Amygdala (tissue), 56 donors: Measurements from ENCODE around the gene FYCO1.
"Not testable (repeated sequence)": the region's sequence is repeated elsewhere in the genome, so short reads cannot be mapped to it uniquely, and the experiment has no call there.

Source experiments
- DNase-seq, 56 donors: peaks; one replicate each; lab custom pipeline; 2025; lab: John Stamatoyannopoulos, UW

FYCO1 gene

DNA sequence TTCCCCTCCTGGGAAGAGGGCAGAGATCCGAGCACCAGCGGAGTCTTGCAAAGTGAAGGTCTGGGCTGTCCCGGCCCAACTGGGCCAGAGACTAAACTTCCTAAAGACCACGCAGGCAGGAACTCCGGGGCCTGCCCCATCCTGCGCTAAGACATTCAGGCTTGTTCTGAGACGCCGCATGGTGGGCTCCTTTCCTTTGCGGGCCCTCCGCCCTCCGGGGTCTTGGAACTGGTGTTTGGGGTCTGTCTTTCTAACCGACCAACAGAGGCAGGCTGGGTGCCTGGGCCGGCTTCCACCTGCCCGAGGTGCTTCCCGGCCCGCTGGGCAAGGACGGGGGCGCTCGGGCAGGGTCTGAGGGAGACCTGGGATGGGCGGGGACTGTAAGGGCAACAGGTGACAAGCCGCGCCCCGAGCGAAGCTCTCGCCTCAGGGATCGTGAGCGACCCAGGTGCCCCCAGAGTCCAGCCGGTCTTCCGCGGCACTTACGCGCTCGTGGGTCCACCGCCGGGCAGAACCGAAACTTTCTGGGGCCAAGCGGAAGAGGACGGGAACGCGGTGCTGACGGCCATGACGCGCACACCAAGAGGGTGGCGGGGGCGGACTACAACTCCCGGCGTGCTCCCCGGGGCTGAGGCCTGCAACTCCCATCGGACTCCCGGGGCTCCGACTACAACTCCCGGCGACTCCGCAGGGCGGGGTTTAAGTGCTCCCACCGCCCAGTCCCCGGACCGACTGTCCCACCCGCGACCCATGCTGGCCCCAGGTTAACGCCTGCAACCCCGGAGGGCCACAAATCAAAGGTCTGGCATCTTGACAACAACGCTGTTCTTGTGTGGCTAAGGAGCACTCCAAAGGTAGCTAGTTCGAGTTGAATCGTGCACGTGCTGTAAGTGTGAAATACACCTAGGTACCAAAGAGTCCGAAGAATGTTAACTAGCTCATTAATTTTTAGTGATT, at the start of gene FYCO1:
FYCO1 (minus strand) TSS at position 589 of the 957 bp plus-strand sequence. CDS start 10,914 bp downstream, outside the sequence.
- peak; percentile 40 to 94 (median 82) for DNase-seq

DNA sequence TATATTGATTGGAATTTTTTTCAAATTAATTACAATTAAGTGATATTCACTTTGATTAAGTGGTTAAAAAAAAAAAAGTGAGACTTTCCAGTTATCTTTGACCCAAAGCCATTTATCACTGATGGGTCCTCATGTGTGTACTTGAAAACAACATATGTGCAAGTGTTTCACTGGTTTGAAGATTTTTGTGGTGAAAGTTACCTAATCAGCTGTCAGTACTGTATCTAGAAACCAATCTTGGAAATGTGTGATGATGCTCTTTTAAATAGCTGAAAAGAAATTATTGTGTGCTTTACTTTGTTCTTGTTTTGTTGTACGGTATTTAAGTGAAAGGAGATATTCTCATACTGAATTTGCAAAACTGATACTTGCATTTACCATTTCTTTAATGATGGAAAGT, 43.3 kb upstream of the FYCO1 start:
- DNase-seq, result no peak

DNA sequence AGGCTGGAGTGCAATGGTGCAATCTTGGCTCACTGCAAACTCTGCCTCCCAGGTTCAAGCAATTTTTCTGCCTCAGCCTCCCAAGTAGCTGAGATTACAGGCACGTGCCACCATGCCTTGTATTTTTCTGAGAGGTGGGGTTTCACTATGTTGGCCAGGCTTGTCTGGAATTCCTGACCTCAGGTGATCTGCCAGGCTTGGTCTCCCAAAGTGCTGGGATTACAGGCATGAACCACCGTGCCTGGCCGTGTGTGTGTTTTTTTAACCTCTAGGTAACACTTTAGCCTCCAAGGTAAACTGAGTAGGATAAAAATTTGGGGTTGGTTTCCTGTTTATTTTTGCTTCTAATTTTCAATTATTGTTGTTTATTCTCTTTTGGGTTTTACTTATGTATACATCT, 42.4 kb upstream of the FYCO1 start:
- DNase-seq, result not testable (repeated sequence)

DNA sequence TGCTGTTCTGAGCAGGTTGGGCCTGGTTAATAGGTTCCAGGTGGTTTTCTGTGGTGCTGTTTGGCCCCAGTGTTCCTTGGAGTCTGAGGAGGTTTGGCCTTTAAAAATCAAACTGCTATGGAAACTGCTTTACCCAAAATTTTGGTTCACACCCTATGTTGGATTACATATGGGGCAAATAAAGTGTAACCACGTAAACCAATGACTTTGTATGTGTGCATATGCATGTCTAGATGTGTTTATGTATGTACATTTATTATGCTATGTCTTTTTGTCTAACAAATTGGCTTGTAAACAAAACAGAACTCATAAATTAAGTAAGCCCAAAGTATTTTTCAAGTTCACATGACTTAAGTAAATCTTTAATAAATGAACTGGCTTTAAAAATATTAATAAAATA, 40.6 kb upstream of the FYCO1 start:
- no peak for DNase-seq

DNA sequence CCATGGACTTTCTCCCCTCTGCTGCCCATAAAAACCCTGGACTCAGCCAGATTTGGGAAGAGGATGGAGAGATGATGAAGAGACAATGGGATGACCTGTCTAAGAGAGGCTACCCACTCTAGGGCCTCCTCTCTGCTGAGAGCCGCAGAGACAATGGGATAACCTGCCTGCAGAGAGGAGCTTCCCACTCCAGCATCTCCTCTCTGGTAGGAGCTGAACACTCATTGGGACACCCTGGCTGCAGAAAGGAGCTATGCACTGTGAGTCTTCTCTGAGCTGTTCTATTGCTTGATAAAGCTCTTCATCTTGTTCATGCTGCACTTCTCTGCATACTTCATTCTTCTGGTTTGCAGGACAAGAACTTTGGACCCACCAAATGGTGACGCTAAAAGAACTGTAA, 36.1 kb upstream of the FYCO1 start:
- DNase-seq, result no peak

DNA sequence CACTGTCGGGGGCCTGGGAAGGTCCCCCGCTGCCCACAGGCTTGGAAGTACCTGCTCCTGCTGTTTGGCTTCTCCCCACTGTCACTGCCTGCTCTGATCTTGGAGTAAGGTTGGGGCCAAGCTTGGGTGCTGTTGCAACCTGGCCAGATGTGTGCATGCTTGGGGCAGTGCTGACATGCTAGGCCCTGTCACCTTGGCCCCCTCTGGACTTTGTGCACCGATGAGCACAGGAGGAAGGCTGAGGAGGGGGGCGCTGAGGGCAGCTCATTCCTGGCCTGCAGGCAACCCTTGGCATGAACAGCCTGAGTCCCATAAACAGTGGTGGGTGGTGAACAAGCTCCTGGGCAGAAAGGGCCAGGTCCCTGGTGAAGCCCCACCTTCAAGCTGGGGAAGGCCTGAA, 35.6 kb upstream of the FYCO1 start:
- DNase-seq, result no peak

DNA sequence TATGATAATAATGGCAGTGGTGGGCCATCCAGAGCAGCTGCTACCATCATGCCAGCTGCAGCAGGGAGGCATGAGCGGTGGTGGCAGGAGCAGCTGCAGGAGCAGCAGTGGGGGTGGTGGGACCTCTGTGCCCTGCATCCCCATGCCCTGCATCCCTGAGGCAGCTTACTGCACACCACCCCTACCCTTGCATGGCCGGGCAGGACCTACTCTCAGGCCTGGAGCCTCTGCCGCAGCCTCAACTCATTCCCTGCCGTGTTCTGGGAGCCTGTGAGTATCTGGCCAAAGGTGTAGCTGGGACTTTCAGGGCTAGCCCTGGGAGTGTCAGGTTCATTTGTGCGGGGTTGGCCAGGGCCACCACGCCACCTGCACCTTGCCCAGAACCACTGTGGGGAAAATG, 35.0 kb upstream of the FYCO1 start:
- DNase-seq, result no peak

DNA sequence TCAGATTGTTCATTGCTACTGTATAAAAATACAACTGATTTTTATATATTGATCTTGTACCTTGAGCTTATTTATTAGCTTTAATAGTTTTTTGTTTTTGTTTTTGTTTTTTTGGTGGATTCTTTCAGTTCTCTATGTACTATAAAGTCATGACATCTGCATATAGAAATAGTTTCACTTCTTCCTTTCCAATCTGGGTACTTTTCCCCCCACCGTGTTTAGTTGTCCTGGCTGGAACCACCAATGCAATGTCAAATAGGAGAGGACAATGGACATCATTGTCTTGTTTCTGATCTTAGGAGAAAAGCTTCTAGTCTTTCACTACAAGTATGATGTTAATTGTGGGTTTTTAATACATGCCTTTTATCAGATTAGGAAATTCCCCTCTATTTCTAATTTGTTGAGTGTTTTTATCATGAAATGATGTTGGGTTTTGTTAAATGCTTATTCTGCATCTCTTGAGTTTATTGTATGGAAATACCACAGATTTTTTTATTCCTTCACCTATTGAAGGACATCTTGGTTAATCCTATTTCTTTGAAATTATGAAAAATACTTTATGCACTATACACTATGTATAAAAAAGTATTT, 34.4 kb upstream of the FYCO1 start:
- no peak for DNase-seq

DNA sequence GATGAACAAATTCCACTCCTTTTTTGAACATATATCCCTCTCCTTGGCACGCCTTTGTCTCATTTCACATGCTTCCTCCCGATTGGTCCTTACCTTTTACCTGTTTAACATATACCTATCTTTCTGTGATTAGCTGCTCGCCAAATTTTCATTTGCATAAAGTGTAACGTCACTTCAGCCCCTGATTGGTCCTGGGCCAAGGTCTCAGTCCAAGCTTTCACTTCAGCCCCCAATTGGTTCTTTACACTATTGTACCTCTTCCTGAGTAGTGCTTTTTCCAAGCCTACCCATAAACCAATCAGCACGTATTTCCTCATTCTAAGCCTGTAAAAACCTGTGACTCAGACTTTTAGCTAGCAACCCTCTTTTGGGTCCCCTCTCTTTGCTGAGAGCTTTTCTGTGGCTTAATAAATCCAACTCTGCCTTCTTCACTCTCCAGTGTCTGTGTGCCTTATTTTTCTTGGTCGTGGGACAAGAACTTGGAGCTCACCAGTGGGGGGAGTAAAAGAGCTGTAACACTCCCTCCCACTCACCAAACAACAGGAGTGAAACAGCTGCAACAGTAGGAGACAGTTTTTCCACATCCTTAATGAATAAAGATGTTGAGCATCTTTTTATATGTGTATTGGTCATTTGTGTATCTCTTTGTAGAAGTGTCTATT, 32.2 kb upstream of the FYCO1 start:
- DNase-seq, result no peak

DNA sequence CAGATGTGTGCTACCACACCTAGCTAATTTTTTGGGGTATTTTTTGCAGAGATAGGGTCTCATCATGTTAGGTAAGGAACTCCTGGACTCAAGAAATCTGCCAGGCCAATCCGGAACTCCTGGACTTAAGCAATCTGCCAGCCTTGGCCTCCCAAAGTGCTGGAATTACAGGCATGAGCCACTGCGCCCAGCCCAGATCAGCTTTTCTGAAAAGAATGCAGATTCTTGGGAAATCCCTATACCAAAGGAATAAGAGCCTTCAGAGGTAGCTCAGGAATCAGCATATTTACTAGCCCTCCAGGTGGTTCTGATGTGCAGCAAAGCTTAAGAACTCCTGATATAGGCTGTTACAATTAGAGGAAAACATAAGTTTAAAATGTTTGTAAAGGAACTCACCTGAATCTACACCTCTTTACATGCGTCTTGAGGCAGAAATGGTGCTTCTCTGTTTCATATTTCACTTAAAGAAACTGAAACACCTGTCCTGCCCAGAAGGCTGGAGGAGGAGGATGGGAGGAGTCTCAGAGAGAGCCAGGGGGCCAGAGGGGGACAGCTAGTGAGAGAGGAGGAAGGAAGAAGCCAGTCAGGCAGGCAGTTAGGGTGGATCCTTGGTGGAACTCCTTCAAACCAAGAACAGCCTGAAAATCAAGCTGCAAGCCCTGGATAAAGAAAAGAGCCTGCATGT, 31.5 kb upstream of the FYCO1 start, which contains the start of gene XCR1:
XCR1 (minus strand) TSS at position 463 of the 685 bp plus-strand sequence. CDS start 5,536 bp downstream, outside the sequence.
- DNase-seq, result no peak

DNA sequence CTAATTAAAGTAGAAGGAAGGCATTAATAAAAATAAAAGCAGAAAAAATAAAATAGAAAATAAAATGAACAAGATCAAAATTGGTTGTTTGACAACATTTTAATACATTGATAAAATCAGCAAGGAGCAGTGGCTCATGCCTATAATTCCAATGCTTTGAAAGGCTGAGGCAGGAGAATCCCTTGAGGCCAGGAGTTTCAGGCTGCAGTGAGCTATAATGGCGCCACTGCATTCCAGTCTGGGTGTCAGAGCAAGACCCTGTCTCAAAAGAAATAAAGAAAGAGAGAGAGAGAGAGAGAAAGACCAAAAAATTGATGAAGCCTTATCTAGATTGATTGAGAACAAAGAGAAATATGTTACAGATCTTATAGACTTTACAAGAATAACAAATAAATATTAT, 29.5 kb upstream of the FYCO1 start:
- DNase-seq, result no peak

DNA sequence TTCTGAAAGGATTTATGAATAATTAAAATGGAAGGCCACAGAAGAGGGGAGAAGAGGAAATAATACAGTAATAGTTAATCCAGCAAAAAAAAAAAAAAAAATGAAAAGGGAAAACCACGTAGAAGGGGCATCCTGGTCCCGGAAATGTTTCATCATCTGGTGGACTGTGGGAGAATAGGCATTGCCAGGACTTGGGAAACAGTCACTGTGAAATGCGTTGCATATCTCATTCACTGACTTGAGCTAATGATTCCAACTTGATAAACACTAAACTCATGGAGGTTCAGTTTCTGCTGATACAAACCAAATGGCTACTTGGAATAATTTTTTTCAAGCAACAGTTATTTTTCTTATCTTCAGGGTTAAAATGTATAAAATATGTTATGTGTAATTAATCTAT, 28.5 kb upstream of the FYCO1 start:
- DNase-seq, result no peak

DNA sequence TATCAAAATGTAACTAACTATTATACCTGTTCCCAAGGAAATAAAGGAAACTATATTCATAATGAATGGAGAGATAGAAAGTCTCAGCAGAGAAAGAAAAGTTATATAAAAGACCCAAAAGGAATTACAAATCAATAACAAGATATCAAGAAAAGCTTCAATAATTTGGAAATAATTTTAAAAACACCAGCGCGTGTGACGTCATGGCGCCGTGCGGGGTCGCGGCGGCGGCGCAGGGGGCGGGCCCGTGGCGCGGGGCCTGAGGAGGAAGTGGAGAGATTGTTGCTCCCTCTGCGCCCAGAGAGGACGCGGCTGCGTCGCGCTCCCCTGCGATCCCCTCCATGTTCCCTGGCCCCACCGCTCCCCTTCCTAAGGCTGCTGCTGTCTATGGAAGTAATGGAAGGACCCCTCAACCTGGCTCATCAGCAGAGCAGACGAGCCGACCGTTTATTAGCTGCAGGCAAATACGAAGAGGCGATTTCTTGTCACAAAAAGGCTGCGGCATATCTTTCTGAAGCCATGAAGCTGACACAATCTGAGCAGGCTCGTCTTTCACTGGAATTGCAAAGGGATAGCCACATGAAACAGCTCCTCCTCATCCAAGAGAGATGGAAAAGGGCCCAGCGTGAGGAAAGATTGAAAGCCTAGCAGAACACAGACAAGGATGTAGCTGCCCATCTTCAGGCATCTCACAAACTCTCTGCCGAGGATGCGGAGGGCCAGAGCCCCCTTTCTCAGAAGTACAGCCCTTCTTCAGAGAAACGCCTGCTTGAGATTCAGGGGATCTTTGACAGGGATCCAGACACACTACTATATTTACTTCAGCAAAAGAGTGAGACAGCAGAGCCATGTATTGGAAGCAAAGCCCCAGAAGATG, 27.5 kb upstream of the FYCO1 start:
- DNase-seq, result no peak

DNA sequence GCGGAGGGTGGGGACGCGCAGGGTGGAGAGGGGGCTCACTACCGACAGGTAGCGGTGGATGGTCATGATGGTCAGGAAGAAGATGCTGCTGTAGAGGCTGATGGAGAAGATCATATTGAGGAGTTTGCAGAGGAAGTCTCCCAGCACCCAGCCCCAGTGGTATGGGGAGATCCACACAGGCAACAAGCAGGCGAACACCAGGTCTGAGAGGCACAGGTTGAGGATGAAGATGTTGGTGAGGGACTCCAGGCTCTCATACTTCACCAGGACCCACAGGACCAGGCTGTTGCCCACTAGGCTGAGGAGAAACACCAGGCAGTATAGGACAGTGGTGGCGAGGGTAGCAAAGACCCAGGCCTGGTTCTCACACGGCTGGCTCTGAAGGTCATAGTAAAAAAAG, 25.9 kb upstream of the FYCO1 start:
- no peak for DNase-seq

DNA sequence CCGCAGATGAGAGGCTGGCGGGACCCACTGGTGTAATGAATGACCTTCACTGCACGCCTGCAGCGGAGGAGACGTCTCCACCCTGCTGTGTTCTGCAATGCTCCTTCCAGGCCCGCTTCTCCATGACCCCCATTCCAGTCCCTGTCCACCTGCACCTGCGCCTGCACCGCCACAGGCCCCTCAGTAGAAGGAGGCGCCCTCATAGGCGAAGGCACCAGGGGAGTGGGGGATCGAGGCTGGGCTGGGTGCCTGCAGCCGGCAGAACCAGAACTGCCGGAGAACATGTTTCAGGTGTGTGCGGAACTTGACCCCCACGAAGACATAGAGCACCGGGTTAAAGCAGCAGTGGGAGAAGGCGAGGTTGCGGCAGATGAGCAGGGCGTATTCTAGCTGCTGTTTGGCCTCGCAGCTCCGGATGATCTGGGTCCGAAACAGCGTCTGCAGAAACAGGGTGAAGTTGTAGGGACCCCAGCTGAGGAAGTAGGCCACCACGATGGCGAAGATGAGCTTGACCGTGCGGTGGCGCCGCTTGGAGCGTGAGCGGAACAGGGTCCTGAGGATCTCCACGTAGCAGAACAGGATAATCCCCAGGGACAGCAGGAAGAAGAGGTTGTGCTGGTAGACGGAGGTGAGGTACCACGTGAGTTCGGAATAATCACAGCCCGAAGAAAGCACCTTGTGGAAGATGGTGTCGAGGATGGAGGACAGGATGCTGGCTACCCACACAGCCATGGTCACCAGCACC, 25.3 kb upstream of the FYCO1 start:
- no peak for DNase-seq

DNA sequence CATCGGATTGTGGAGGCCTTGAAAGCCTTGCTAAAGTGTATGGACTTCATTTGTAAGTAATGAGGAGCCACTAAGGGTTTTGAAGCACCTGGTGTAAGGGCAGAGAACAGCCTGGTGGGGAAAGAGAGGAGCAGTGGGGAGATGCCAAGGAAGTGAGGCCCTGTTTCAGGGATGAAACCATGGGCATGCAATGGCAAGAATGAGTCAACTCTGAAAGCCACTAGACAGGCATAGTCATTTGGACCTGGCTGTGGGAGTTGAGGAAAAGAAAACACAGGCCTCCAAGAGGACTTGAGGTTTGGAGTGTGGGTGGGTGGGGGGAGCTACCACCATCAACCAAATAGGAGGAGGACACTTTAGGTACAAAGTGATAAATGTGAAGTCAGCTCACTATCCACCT, 24.1 kb upstream of the FYCO1 start:
- no peak for DNase-seq

DNA sequence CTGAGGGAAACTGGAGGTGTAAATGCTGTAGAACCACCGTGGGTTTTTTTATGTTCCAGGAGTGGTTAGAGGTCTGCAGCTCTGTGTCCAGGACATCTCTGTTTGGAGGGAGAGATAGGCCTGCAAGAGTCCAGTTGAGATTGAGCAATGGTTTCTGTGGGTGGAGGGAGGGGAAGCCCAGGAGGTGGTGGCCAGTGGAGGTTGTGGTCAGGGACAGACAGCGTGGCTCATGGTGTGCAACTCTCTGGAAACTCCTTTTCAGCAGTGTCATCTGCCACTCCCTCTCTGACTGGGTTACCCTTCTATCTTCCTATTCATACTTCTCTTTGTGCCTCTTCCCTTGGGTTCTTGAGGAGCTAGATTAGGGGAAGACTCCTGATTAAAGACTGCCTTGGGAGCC, 22.1 kb upstream of the FYCO1 start:
- peak in 5 of 56 donors; percentile 2 to 34 (median 8) for DNase-seq

DNA sequence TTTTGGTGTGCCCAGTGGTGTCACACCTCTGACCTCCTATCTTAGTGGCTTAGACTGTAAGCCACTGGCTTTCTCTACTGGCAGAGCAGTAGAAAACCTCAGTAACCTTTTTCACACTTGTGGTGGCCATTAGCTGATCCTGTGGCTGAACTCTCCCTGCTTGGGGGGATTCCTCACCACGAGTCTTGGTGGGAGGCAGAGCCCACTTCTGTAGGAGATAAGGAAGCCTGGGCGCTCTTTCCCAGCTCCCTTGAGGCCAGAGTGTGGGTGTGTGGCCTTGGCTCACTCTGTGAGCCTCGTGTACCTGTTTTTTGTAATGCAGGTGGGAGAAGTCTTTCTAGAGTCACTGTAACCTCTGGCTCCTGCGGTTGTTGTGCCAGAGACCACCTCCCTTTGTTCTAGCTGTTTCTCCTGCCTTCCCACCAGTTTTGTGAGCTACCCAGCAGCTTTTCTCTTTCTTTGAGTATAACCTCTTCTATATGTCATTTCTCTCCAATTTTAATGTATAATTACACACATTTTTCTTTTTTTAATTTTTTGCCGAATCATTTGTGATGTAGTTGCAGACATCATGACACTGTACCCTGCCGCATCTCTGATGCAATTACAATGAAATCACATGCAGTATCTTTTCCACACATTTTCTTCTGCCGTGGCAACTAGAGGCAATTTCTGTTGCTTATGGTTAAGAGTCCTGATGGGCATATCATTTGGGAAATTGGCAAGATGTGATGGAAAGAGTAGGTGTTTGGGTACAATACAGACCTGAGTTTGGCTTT, 17.9 kb upstream of the FYCO1 start:
- DNase-seq, result no peak
